ENCODE data around the gene RTL10.

DNA sequence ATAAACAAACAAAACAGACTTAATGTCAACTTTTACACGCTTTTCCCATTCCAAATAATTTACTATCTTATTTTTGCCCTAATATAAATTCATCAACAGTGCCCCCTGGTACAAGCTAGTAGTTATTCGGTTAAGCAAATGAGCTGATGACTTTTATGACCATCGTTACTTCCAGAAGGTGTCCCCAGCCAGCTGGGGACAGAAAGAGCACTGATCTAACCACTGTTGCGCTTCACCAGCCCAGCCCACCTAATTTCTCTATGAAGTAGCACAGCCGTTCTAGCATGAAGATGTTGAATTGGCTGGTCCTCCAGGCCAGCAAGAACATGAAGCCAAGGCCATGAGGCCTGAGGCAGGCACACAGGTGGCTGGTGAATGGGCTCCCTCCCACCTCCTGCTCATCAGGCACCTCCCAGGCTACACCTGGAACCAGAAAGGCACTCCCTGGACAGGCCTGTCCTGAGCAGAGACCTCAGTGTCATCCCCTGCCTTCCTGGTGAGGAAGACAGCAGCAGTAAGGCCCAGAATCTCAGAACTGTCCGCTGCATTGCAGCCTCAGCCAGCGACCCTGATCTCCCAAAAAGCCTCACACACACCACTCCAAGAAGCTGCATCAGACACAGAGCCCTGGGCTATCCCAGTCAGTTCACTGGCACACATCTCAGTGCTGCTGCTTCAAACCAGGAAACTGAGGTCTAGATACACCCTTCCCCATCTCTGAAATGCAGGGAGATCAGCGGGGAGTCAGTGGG lies 12.9 kb downstream of the RTL10 start:
- TF ChIP-seq CTCF (IDR thresholded peaks at IDR 0.05) (no peak), EP300 (IDR thresholded peaks at IDR 0.05; ENCODE audit: borderline replicate concordance in 1 of 2, low read depth in 1 of 2, low read length in 1 of 2) (no peak), TAF1 (IDR thresholded peaks at IDR 0.05; ENCODE audit: borderline replicate concordance, low read depth, low read length) (no peak), GABPA (IDR thresholded peaks at IDR 0.05; ENCODE audit: low read depth) (no peak), MAX (IDR thresholded peaks at IDR 0.05; ENCODE audit: low read depth) (no peak), EZH2phosphoT487 (IDR thresholded peaks at IDR 0.05; ENCODE audit: borderline replicate concordance, low read depth) (no peak)
- TF ChIP-seq, protein P1, sequence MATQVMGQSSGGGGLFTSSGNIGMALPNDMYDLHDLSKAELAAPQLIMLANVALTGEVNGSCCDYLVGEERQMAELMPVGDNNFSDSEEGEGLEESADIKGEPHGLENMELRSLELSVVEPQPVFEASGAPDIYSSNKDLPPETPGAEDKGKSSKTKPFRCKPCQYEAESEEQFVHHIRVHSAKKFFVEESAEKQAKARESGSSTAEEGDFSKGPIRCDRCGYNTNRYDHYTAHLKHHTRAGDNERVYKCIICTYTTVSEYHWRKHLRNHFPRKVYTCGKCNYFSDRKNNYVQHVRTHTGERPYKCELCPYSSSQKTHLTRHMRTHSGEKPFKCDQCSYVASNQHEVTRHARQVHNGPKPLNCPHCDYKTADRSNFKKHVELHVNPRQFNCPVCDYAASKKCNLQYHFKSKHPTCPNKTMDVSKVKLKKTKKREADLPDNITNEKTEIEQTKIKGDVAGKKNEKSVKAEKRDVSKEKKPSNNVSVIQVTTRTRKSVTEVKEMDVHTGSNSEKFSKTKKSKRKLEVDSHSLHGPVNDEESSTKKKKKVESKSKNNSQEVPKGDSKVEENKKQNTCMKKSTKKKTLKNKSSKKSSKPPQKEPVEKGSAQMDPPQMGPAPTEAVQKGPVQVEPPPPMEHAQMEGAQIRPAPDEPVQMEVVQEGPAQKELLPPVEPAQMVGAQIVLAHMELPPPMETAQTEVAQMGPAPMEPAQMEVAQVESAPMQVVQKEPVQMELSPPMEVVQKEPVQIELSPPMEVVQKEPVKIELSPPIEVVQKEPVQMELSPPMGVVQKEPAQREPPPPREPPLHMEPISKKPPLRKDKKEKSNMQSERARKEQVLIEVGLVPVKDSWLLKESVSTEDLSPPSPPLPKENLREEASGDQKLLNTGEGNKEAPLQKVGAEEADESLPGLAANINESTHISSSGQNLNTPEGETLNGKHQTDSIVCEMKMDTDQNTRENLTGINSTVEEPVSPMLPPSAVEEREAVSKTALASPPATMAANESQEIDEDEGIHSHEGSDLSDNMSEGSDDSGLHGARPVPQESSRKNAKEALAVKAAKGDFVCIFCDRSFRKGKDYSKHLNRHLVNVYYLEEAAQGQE (IDR thresholded peaks at IDR 0.05; ENCODE audit: low read depth, low read length) = no peak
